ENCODE measurements around the gene PFDN4. TPM values are rescaled to one million over a fixed set of nuclear protein-coding genes. Genes with fewer than 3 reads are reported as not detected.
"Not testable (repeated sequence)": the region's sequence is repeated elsewhere in the genome, so short reads cannot be mapped to it uniquely, and the experiment has no call there.

Gene PFDN4
- total and polyA plus RNA-seq, 2 experiments from 2014 or later: 64.5 to 80.1 TPM

- H3K9me2 ChIP-seq (ENCODE audit: insufficient read depth): no peaks in the 10 kb centered on the region
- DNase-seq: no peak
- in situ Hi-C loops (cut with MboI): no loop called here
- no peaks in the 10 kb centered on the region for H3F3A ChIP-seq (ENCODE audit: insufficient read depth)
- no peaks in the 10 kb centered on the region for H3K4me1 ChIP-seq (ENCODE audit: insufficient read depth)
- H2AFZ ChIP-seq: no peak overlapping the region
- H3K4me3 ChIP-seq: no peak overlapping the region
- no peak overlapping the region for H3K4me2 ChIP-seq (ENCODE audit: unreplicated experiment)
- TF ChIP-seq EZH2phosphoT487 (IDR thresholded peaks at IDR 0.05; ENCODE audit: insufficient read depth, low read depth) (no peak), EZH2 (IDR thresholded peaks at IDR 0.05; ENCODE audit: insufficient read depth, poor library complexity, severe bottlenecking) (no peak)
- H3K27me3 ChIP-seq (replicated peaks; ENCODE audit: insufficient read depth): 0 out of 2 replicates have a peak, but pooled peaks cover 10% of the 10 kb centered on the region
- H3K9me3 ChIP-seq (ENCODE audit: low read depth): no peaks in the 10 kb centered on the region
- no peaks in the 10 kb centered on the region for H3K36me3 ChIP-seq (ENCODE audit: low read depth)
- no peak overlapping the region for H3K9ac ChIP-seq
- 39 to 48% methylated on average over 2 of the region's 2 CpGs for WGBS, 2 experiments (ENCODE audit: low coverage in 1 of 2, low lambda C conversion rate in 2 of 2, missing lambda C conversion rate in 2 of 2)
- H3K79me2 ChIP-seq (ENCODE audit: insufficient read depth): no peaks in the 10 kb centered on the region
- H3K27ac ChIP-seq: no peak overlapping the region
- no peaks in the 10 kb centered on the region for H4K20me1 ChIP-seq (ENCODE audit: insufficient read depth)
Observed at GRCh38 chr20:54234991-54235390, 27.1 kb downstream of the PFDN4 start.

DNA sequence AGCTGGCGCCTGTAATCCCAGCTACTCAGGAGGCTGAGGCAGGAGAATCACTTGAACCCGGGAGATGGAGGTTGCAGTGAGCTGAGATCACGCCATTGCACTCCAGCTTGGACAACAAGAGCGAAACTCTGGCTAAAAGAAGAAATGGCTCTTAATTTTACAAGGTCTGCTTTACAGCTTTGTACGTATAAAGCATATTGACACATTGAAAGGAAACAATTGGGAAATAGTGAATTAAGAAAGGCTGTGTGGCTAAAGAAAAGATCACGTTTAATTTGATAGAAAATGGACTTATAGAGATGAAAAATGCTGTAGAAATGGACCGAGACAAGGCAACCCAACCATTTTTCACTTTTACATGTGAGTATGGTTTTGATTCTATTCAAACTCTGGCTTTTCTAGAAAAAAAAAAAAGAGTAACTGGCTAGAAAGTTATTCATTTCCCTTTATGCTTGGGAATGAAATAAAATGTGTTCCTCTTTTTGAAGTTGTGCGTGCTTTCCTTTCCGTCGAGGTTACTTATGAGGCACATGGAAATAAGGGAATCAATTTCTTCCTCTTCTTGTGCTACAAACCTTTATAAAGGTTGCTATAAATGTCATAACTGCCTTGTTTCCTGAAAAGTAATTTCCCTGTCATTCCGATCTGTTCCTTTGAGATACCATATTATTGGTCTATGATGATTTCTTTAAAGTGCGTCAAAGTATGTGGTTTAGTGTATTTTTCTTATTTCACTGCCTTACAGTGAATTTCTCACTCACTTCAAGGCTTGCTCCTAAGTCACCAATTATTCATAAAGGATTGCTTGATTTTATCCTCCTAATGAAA, 29.4 kb downstream of the PFDN4 start:
- in situ Hi-C loops (cut with MboI): no loop called here
- Histone ChIP-seq H2AFZ (no peak overlapping the region), H3K9me3 (ENCODE audit: low read depth) (no peaks in the 10 kb centered on the region), H3K36me3 (ENCODE audit: low read depth) (no peaks in the 10 kb centered on the region), H3K27me3 (replicated peaks; ENCODE audit: insufficient read depth) (0 out of 2 replicates have a peak, but pooled peaks cover 10% of the 10 kb centered on the region), H3K9me2 (ENCODE audit: insufficient read depth) (no peaks in the 10 kb centered on the region), H4K20me1 (ENCODE audit: insufficient read depth) (no peaks in the 10 kb centered on the region), H3F3A (ENCODE audit: insufficient read depth) (no peaks in the 10 kb centered on the region), H3K4me3 (no peak overlapping the region), H3K27ac (no peak overlapping the region), H3K9ac (no peak overlapping the region), H3K4me2 (ENCODE audit: unreplicated experiment) (no peak overlapping the region), H3K4me1 (ENCODE audit: insufficient read depth) (no peaks in the 10 kb centered on the region), H3K79me2 (ENCODE audit: insufficient read depth) (no peaks in the 10 kb centered on the region)
- 34 to 37% methylated on average over 12 of the region's 12 CpGs for WGBS, 2 experiments (ENCODE audit: low coverage in 1 of 2, low lambda C conversion rate in 2 of 2, missing lambda C conversion rate in 2 of 2)
- TF ChIP-seq EZH2 (IDR thresholded peaks at IDR 0.05; ENCODE audit: insufficient read depth, poor library complexity, severe bottlenecking) (no peak), EZH2phosphoT487 (IDR thresholded peaks at IDR 0.05; ENCODE audit: insufficient read depth, low read depth) (no peak)
- DNase-seq: no peak

- in situ Hi-C loops (cut with MboI): no loop called here
- Histone ChIP-seq H3F3A (ENCODE audit: insufficient read depth) (no peaks in the 10 kb centered on the region), H3K9me3 (ENCODE audit: low read depth) (no peaks in the 10 kb centered on the region), H3K4me2 (ENCODE audit: unreplicated experiment) (no peak overlapping the region), H3K4me3 (no peak overlapping the region), H3K27me3 (replicated peaks; ENCODE audit: insufficient read depth) (no peaks in the 10 kb centered on the region), H3K9me2 (ENCODE audit: insufficient read depth) (no peaks in the 10 kb centered on the region), H3K79me2 (ENCODE audit: insufficient read depth) (no peaks in the 10 kb centered on the region), H4K20me1 (ENCODE audit: insufficient read depth) (no peaks in the 10 kb centered on the region), H3K27ac (no peak overlapping the region), H3K9ac (no peak overlapping the region), H2AFZ (no peak overlapping the region), H3K4me1 (ENCODE audit: insufficient read depth) (no peaks in the 10 kb centered on the region), H3K36me3 (ENCODE audit: low read depth) (no peaks in the 10 kb centered on the region)
- 52 to 53% methylated on average over 4 of the region's 4 CpGs for WGBS, 2 experiments (ENCODE audit: low coverage in 1 of 2, low lambda C conversion rate in 2 of 2, missing lambda C conversion rate in 2 of 2)
- no peak for DNase-seq
- TF ChIP-seq EZH2 (IDR thresholded peaks at IDR 0.05; ENCODE audit: insufficient read depth, poor library complexity, severe bottlenecking) (no peak), EZH2phosphoT487 (IDR thresholded peaks at IDR 0.05; ENCODE audit: insufficient read depth, low read depth) (no peak)
Observed at GRCh38 chr20:54244113-54244512, 36.2 kb downstream of the PFDN4 start.

DNA sequence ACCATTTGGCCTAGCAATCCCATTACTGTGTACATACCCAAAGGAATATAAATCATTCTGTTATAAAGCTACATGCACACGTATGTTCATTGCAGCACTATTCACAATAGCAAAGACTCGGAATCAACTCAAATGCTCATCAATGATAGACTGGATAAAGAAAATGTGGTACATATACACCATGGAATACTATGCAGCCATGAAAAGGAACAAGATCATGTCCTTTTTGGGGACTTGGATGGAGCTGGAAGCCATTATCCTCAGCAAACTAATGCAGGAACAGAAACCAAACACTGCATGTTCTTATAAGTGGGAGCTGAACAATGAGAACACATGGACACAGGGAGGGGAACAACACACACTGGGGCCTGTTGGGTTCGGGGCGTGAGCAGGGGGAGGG, 40.8 kb downstream of the PFDN4 start:
- H3F3A ChIP-seq (ENCODE audit: insufficient read depth); H3K9me3 ChIP-seq (ENCODE audit: low read depth); H2AFZ ChIP-seq; H4K20me1 ChIP-seq (ENCODE audit: insufficient read depth); H3K36me3 ChIP-seq (ENCODE audit: low read depth); H3K9ac ChIP-seq; H3K27me3 ChIP-seq (replicated peaks; ENCODE audit: insufficient read depth); H3K4me3 ChIP-seq; in situ Hi-C loops (cut with MboI); H3K9me2 ChIP-seq (ENCODE audit: insufficient read depth); H3K4me1 ChIP-seq (ENCODE audit: insufficient read depth); H3K27ac ChIP-seq; H3K4me2 ChIP-seq (ENCODE audit: unreplicated experiment); H3K79me2 ChIP-seq (ENCODE audit: insufficient read depth); DNase-seq: not testable (repeated sequence)
- 74 to 81% methylated on average over 4 of the region's 4 CpGs for WGBS, 2 experiments (ENCODE audit: low coverage in 1 of 2, low lambda C conversion rate in 2 of 2, missing lambda C conversion rate in 2 of 2)

Data from GM23248 (cell line).